Suppressor macrophage treated with lipopolysaccharide for 1 hour (primary cell): Measurements from ENCODE around the gene TRRAP.
A peak's percentile ranks its signal among the peaks of the same experiment; 100 is the strongest.

ENCODE experiments used
- DNase-seq, 3 donors: peaks; one replicate each; pipeline ENCODE4 v3.0.0-alpha.2; 2020 to 2022

TRRAP gene

GRCh38 chr7:99008921-99009530 is 130.7 kb downstream of the TRRAP start:
- DNase-seq: no peak

- DNase-seq: no peak
These were observed 131.9 kb downstream of the TRRAP start for GRCh38 chr7:99010281-99010680.

GRCh38 chr7:99011341-99011705 is 133.0 kb downstream of the TRRAP start:
- DNase-seq: no peak

GRCh38 chr7:99011706-99012404 is 133.5 kb downstream of the TRRAP start:
- DNase-seq: no peak

GRCh38 chr7:99012722-99013121 is 134.4 kb downstream of the TRRAP start:
- DNase-seq: no peak

- DNase-seq: no peak
These were observed 135.2 kb downstream of the TRRAP start for GRCh38 chr7:99013266-99014112.

GRCh38 chr7:99014113-99014985 is 136.0 kb downstream of the TRRAP start:
- DNase-seq: no peak

GRCh38 chr7:99016196-99016595 is 137.9 kb downstream of the TRRAP start:
- DNase-seq: no peak

GRCh38 chr7:99019523-99020412 is 141.4 kb downstream of the TRRAP start:
- no peak for DNase-seq

- DNase-seq: no peak
These were observed 142.0 kb downstream of the TRRAP start for GRCh38 chr7:99020413-99020715.

GRCh38 chr7:99021941-99022560 is 143.7 kb downstream of the TRRAP start:
- peak in 1 of 3 donors; percentile 13 for DNase-seq

- no peak for DNase-seq
These were observed 145.7 kb downstream of the TRRAP start for GRCh38 chr7:99024066-99024465.

GRCh38 chr7:99027241-99027640 is 148.9 kb downstream of the TRRAP start:
- no peak for DNase-seq

- DNase-seq: no peak
These were observed 149.5 kb downstream of the TRRAP start for GRCh38 chr7:99027841-99028240.

- peak; percentile 20 to 44 (median 28) for DNase-seq
These were observed 150.1 kb downstream of the TRRAP start for GRCh38 chr7:99028261-99028973.

- no peak for DNase-seq
These were observed 151.4 kb downstream of the TRRAP start for GRCh38 chr7:99029466-99030435.

GRCh38 chr7:99030457-99030856 is 152.1 kb downstream of the TRRAP start:
- DNase-seq: no peak

- no peak for DNase-seq
These were observed 152.6 kb downstream of the TRRAP start for GRCh38 chr7:99030951-99031350.

GRCh38 chr7:99031496-99031895 is 153.2 kb downstream of the TRRAP start:
- no peak for DNase-seq

GRCh38 chr7:99032928-99033327 is 154.6 kb downstream of the TRRAP start:
- no peak for DNase-seq
